Astrocyte of the cerebellum (primary cell): ENCODE results near the gene UST.

Experiments used
- DNase-seq: peaks from one replicate; pipeline ENCODE4 v3.0.0-alpha.2; 2011; ENCODE audit warnings: low read depth
- H3K4me3 ChIP-seq: 2 replicates; pipeline ENCODE4 v1.5.1; 2011; ENCODE audit warnings: mild to moderate bottlenecking, low read depth, low read length, moderate library complexity
- in situ Hi-C: cut with HindIII; loops from 2 replicates; pipeline ENCODE4 v1.10.0; 2017; ENCODE audit warnings: low sequenced_read_pairs
- TF ChIP-seq, protein P1 (sequence below): IDR thresholded peaks from 2 replicates; pipeline ENCODE4 v1.5.1; 2012; ENCODE audit warnings: low read length, low read depth, moderate library complexity, mild to moderate bottlenecking; ENCODE audit errors: missing control alignments

Gene UST

GRCh38 chr6:148837941-148838340 lies 91.1 kb downstream of the UST start:
- in situ Hi-C loops = loop anchor here (5.0 kb wide), 1 partner anchor 41 kb away; no protein-coding TSS in a partner anchor
- no peak for DNase-seq
- H3K4me3 ChIP-seq = no peak overlapping the region
- TF ChIP-seq, protein P1, sequence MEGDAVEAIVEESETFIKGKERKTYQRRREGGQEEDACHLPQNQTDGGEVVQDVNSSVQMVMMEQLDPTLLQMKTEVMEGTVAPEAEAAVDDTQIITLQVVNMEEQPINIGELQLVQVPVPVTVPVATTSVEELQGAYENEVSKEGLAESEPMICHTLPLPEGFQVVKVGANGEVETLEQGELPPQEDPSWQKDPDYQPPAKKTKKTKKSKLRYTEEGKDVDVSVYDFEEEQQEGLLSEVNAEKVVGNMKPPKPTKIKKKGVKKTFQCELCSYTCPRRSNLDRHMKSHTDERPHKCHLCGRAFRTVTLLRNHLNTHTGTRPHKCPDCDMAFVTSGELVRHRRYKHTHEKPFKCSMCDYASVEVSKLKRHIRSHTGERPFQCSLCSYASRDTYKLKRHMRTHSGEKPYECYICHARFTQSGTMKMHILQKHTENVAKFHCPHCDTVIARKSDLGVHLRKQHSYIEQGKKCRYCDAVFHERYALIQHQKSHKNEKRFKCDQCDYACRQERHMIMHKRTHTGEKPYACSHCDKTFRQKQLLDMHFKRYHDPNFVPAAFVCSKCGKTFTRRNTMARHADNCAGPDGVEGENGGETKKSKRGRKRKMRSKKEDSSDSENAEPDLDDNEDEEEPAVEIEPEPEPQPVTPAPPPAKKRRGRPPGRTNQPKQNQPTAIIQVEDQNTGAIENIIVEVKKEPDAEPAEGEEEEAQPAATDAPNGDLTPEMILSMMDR = no peak

DNA sequence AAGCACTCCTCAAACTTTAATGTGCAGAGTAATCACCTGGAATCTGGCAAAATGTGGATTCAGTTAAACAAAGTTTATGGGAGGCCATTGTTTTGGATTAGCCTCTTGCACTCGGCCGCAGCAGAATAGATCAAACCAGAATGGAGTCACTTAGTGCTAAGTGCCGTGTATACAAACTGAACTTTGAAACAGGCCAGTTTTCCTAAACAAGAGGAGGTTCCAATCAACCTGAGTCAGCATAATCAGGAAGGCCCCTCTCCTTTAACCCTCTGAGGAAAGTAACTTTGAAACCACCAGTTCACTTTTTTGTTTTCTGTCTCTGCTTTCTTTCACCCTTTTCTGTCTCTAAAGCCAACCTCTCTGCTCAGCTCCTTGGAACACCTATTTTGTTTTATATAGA lies 92.2 kb downstream of the UST start:
- TF ChIP-seq, protein P1 = no peak
- no peak for DNase-seq
- in situ Hi-C loops = loop anchor here (5.0 kb wide), 1 partner anchor 42 kb away; no protein-coding TSS in a partner anchor
- H3K4me3 ChIP-seq = no peak overlapping the region

DNA sequence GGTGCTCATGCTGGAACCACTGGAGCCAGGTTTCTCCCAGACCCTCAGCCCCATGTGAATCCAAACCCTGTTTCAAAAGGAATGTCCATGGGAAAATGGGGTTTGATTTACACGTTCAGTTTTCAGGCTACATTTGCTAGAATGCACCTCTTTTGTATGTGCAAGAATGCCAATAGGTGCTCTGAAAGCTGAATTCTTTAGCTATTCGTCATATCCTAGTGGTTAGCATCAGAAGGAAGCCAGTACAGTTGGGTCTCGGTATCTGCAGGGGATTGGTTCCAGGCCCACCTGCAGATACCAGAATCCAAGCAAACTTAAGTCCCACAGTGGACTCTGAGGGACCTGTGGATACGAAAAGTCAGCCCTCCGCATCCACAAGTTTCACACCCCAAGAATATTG lies 93.4 kb downstream of the UST start:
- no peak overlapping the region for H3K4me3 ChIP-seq
- in situ Hi-C loops = no loop called here
- TF ChIP-seq, protein P1 = no peak
- DNase-seq = no peak

GRCh38 chr6:148842296-148843019 lies 95.6 kb downstream of the UST start:
- H3K4me3 ChIP-seq = no peak overlapping the region
- in situ Hi-C loops = no loop called here
- no peak for DNase-seq
- TF ChIP-seq, protein P1 = no peak

- H3K4me3 ChIP-seq = no peak overlapping the region
- in situ Hi-C loops = no loop called here
- DNase-seq = no peak
- TF ChIP-seq, protein P1 = no peak
Measured at GRCh38 chr6:148845464-148845863, 98.6 kb downstream of the UST start.

DNA sequence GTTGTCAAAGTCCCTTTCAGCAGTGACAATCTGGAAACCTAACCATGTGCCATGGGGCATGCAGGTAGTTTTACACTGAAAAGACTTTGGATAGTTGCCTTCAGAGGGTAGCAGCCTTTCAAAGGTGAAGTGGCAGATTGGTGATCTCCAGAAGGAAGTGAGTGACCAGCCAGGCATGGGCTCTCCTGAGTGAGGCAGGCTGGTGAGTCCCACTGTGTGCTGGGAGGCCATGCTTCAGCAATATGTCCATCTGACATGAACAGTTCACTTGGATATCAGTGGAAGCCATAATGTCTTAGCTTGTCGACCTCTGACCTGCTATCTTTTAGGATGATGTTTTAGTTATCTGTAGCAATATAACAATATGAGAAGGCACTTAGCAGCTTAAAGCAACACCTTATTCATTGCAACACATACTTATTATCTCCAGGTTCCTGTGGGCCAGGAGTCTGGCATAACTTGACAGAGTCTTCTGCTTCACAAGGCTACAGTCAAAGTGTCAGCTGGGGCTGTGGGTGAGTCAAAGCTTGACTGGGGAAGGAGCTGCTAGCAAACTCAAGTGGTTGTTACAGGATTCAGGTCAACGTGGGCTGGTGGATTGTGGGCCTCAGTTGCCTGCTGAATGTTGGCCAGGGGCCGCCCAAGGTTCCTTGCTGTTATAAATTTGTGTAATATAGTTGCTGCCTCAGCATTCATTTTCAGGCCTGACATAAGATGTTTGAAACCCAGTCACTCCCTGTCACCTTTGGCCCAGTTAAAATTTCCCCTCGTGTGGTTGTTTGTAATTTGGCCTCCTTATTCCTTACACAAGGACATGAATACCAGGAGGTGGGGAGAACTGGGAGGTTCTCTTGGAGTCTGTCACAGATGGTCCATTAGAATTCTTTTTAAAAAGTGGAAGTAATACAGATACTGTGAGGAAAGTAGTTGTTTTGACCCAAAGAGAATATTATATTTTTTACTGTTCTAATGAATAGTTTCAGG lies 100.2 kb downstream of the UST start:
- in situ Hi-C loops = no loop called here

More for the DNA sequence above, 100.2 kb downstream of the UST start:
- TF ChIP-seq, protein P1 = no peak
- no peak for DNase-seq
- H3K4me3 ChIP-seq = no peak overlapping the region
